GM19193 (cell line): ENCODE results near the gene ACO2.

ENCODE experiments used
- POLR2A ChIP-seq: IDR thresholded peaks from 4 replicates; pipeline ENCODE4 v1.6.1; 2011; ENCODE audit not compliant: insufficient read depth, insufficient read length; ENCODE audit errors: extremely low read depth

Gene ACO2

GRCh38 chr22:41560095-41560471 lies 91.2 kb downstream of the ACO2 start:
- TF ChIP-seq POLR2A, result no peak

GRCh38 chr22:41561335-41561734 lies 92.4 kb downstream of the ACO2 start:
- TF ChIP-seq POLR2A, result no peak

- TF ChIP-seq POLR2A, result no peak
These were observed 92.9 kb downstream of the ACO2 start for GRCh38 chr22:41561788-41562187.

- TF ChIP-seq POLR2A, result no peak
These were observed 93.5 kb downstream of the ACO2 start for GRCh38 chr22:41562461-41562860.

GRCh38 chr22:41563051-41563711 lies 94.3 kb downstream of the ACO2 start:
- TF ChIP-seq POLR2A, result no peak

- no peak for TF ChIP-seq POLR2A
These were observed 95.6 kb downstream of the ACO2 start for GRCh38 chr22:41564563-41564962.

GRCh38 chr22:41565403-41566054 lies 96.6 kb downstream of the ACO2 start:
- no peak for TF ChIP-seq POLR2A

- no peak for TF ChIP-seq POLR2A
These were observed 98.5 kb downstream of the ACO2 start for GRCh38 chr22:41567512-41567768.

GRCh38 chr22:41568811-41569210 lies 99.9 kb downstream of the ACO2 start:
- TF ChIP-seq POLR2A, result no peak

GRCh38 chr22:41570221-41570620 lies 101.3 kb downstream of the ACO2 start:
- TF ChIP-seq POLR2A, result no peak

GRCh38 chr22:41571786-41572185 lies 102.9 kb downstream of the ACO2 start:
- TF ChIP-seq POLR2A, result no peak

GRCh38 chr22:41573677-41574076 lies 104.8 kb downstream of the ACO2 start:
- TF ChIP-seq POLR2A, result no peak

GRCh38 chr22:41574847-41575381 lies 106.0 kb downstream of the ACO2 start:
- no peak for TF ChIP-seq POLR2A

GRCh38 chr22:41575533-41575932 lies 106.6 kb downstream of the ACO2 start:
- no peak for TF ChIP-seq POLR2A

GRCh38 chr22:41576877-41577276 lies 108.0 kb downstream of the ACO2 start:
- no peak for TF ChIP-seq POLR2A

GRCh38 chr22:41578114-41578513 lies 109.2 kb downstream of the ACO2 start:
- no peak for TF ChIP-seq POLR2A
